MM.1S (cell line): Measurements from ENCODE around the gene TIGD2.

Source experiments
- DNase-seq: peaks from one replicate; pipeline ENCODE4 v3.0.0-alpha.2; 2015
- H2AFZ ChIP-seq: fragments of 300-600 bp; sonication (generic); 2 replicates; pipeline ENCODE4 v1.6.0; 2016; ENCODE audit warnings: antibody characterized with exemption, low read length
- H3F3A ChIP-seq: fragments of 300-600 bp; sonication (generic); 2 replicates; pipeline ENCODE4 v1.6.1; 2016; ENCODE audit warnings: mild to moderate bottlenecking, antibody characterized with exemption, low read length, moderate library complexity, mixed read lengths; ENCODE audit not compliant: insufficient read depth
- H3K27ac ChIP-seq: fragments of 300-600 bp; sonication (generic); 2 replicates; pipeline ENCODE4 v1.5.1; 2016; ENCODE audit warnings: mild to moderate bottlenecking, low read length
- H3K27me3 ChIP-seq: fragments of 300-600 bp; sonication (generic); replicated peaks from 2 replicates; pipeline ENCODE4 v1.6.0; 2016; ENCODE audit warnings: low read length; ENCODE audit not compliant: insufficient read depth
- H3K36me3 ChIP-seq: fragments of 300-600 bp; sonication (generic); replicated peaks from 2 replicates; pipeline ENCODE4 v1.6.1; 2016; ENCODE audit warnings: mild to moderate bottlenecking, low read length, mixed read lengths; ENCODE audit not compliant: insufficient read depth
- H3K4me1 ChIP-seq: fragments of 300-600 bp; sonication (generic); 2 replicates; pipeline ENCODE4 v1.6.1; 2016; ENCODE audit warnings: low read length, mixed read lengths
- H3K4me2 ChIP-seq: fragments of 300-600 bp; sonication (generic); 2 replicates; pipeline ENCODE4 v1.6.0; 2016; ENCODE audit warnings: low read depth, low read length
- H3K4me3 ChIP-seq: fragments of 300-600 bp; sonication (generic); 2 replicates; pipeline ENCODE4 v1.5.1; 2016; ENCODE audit warnings: low read length, mixed read lengths
- H3K79me2 ChIP-seq: fragments of 300-600 bp; sonication (generic); 2 replicates; pipeline ENCODE4 v1.6.1; 2016; ENCODE audit warnings: mixed run types, low read length, mixed read lengths
- H3K9ac ChIP-seq: fragments of 300-600 bp; sonication (generic); 2 replicates; pipeline ENCODE4 v1.6.1; 2016; ENCODE audit warnings: low read length, mixed read lengths
- H3K9me2 ChIP-seq: fragments of 300-600 bp; sonication (generic); replicated peaks from 2 replicates; pipeline ENCODE4 v1.6.1; 2016; ENCODE audit warnings: mild to moderate bottlenecking, low read length, mixed read lengths; ENCODE audit not compliant: insufficient read depth
- H3K9me3 ChIP-seq: fragments of 300-600 bp; sonication (generic); replicated peaks from 2 replicates; pipeline ENCODE4 v1.6.1; 2016; ENCODE audit warnings: mild to moderate bottlenecking, low read length, mixed read lengths; ENCODE audit not compliant: insufficient read depth
- H4K20me1 ChIP-seq: fragments of 300-600 bp; sonication (generic); 2 replicates; pipeline ENCODE4 v1.6.1; 2016; ENCODE audit warnings: mild to moderate bottlenecking, low read length, moderate library complexity, mixed read lengths; ENCODE audit not compliant: insufficient read depth
- EZH2 ChIP-seq: fragments of 300-600 bp; sonication (generic); optimal IDR thresholded peaks from 2 replicates; pipeline ENCODE3; 2017; ENCODE audit warnings: low read depth, mild to moderate bottlenecking, antibody characterized with exemption, low read length, mixed read lengths
- EZH2phosphoT487 ChIP-seq: fragments of 300-600 bp; sonication (generic); IDR thresholded peaks from 2 replicates; pipeline ENCODE4 v1.6.1; 2018; ENCODE audit warnings: antibody characterized with exemption, low read length
- TF ChIP-seq, protein P1 (sequence below): fragments of 300-600 bp; sonication (generic); IDR thresholded peaks from 2 replicates; pipeline ENCODE4 v1.5.1; 2016; ENCODE audit warnings: antibody characterized with exemption, low read length, mixed read lengths

Gene TIGD2

DNA sequence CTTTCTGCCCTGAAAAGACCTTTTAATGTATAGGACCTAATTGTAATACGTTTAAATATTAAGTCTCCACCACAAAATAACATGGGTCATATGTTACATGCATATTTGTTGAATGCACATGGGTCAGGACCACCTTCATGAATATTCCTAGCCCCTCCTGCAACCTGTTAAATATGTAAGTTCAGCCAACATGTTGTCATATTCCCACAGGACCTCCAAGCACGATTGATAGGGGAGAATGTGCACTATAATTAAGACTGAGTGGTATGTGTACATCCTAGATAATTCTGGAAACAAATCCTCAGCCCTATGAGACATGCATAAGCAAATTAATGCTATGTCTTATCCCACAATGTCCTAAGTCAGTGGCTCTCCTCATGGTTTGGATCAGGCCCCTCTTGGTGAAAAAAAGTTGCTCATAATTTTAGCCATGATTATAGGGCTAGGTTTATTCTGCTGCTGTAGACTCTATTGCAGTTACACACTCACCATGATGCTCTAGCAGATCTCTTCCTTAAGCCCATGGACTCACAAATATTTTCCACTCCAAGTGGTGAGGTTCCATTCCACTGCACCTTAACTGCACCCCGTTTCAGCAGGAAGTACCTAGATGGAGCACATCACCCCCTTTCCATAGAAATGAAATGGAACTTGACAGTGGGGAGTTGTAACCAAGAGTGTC, 10.2 kb downstream of the TIGD2 start:
- H3K4me2 ChIP-seq = no peak overlapping the region

GRCh38 chr4:89123451-89123851, 12.1 kb downstream of the TIGD2 start:
- Histone ChIP-seq H3K4me3 (no peak overlapping the region), H4K20me1 (no peaks in the 10 kb centered on the region), H3K36me3 (no peaks in the 10 kb centered on the region), H3K9ac (no peak overlapping the region), H3K9me3 (no peaks in the 10 kb centered on the region), H3F3A (no peaks in the 10 kb centered on the region), H2AFZ (no peak overlapping the region), H3K79me2 (no peaks in the 10 kb centered on the region), H3K27me3 (no peaks in the 10 kb centered on the region), H3K4me1 (no peaks in the 10 kb centered on the region), H3K4me2 (no peak overlapping the region), H3K27ac (no peak overlapping the region), H3K9me2 (no peaks in the 10 kb centered on the region)
- TF ChIP-seq EZH2phosphoT487 = no peak
- no peak for TF ChIP-seq EZH2
- TF ChIP-seq, protein P1, sequence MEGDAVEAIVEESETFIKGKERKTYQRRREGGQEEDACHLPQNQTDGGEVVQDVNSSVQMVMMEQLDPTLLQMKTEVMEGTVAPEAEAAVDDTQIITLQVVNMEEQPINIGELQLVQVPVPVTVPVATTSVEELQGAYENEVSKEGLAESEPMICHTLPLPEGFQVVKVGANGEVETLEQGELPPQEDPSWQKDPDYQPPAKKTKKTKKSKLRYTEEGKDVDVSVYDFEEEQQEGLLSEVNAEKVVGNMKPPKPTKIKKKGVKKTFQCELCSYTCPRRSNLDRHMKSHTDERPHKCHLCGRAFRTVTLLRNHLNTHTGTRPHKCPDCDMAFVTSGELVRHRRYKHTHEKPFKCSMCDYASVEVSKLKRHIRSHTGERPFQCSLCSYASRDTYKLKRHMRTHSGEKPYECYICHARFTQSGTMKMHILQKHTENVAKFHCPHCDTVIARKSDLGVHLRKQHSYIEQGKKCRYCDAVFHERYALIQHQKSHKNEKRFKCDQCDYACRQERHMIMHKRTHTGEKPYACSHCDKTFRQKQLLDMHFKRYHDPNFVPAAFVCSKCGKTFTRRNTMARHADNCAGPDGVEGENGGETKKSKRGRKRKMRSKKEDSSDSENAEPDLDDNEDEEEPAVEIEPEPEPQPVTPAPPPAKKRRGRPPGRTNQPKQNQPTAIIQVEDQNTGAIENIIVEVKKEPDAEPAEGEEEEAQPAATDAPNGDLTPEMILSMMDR = no peak
- no peak for DNase-seq

More for the DNA sequence above, 10.2 kb downstream of the TIGD2 start:
- no peaks in the 10 kb centered on the region for H4K20me1 ChIP-seq
- no peak overlapping the region for H3K4me3 ChIP-seq
- no peaks in the 10 kb centered on the region for H3K9me2 ChIP-seq
- H3K9me3 ChIP-seq = no peaks in the 10 kb centered on the region
- H2AFZ ChIP-seq = no peak overlapping the region
- TF ChIP-seq, protein P1 = no peak
- TF ChIP-seq EZH2phosphoT487 (no peak), EZH2 (no peak)
- H3K9ac ChIP-seq = no peak overlapping the region
- no peaks in the 10 kb centered on the region for H3K79me2 ChIP-seq
- no peaks in the 10 kb centered on the region for H3K36me3 ChIP-seq
- no peaks in the 10 kb centered on the region for H3F3A ChIP-seq
- H3K27me3 ChIP-seq = no peaks in the 10 kb centered on the region
- no peak overlapping the region for H3K27ac ChIP-seq
- no peak for DNase-seq
- H3K4me1 ChIP-seq = no peaks in the 10 kb centered on the region

DNA sequence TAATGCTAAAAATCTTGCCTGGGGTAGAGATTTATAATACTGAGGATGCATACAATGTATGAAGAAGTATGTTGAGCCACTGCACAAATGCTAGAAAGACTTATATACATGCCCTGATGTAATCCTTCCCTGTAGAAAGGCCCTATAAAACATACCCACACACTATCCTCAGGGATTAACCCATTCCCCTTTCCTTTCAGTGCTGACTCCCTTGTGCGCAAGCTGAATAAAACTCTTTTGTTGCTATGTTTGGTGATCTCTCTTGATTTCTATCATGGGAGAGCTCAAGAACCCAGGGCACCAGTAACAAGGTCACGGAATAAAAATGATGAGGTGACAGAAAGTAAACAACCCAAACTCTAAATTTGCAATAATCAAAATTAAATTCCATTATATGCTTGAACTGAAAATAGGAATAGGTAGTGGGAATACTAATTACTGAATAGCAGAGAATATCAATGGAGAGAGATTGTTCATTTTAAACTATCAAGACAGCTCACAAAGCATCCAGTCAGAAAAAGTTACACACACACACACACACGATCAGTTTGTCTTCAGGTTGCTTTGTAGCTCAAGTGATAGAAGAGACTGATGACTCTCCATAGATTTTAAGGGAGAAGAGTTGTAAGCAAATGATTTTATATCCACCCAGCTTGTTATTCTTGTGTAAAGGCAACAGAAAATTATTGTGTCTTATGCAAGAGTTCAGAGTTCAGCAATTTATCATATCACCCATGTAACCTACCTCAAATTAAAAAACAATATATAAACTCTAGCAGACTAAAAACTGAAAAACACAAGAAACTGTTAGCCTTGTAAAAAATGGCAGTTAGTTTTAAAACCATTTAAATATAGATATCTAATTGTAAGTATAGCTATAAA, 14.8 kb downstream of the TIGD2 start:
- Histone ChIP-seq H3K9me2 (no peaks in the 10 kb centered on the region), H3K79me2 (no peaks in the 10 kb centered on the region), H3K27ac (no peak overlapping the region), H4K20me1 (no peaks in the 10 kb centered on the region), H3K9me3 (no peaks in the 10 kb centered on the region), H3F3A (no peaks in the 10 kb centered on the region), H3K36me3 (no peaks in the 10 kb centered on the region), H3K4me2 (no peak overlapping the region), H3K4me3 (no peak overlapping the region), H3K4me1 (no peaks in the 10 kb centered on the region), H3K9ac (no peak overlapping the region), H3K27me3 (no peaks in the 10 kb centered on the region), H2AFZ (no peak overlapping the region)
- no peak for DNase-seq
- TF ChIP-seq, protein P1 = no peak
- TF ChIP-seq EZH2 = no peak
- no peak for TF ChIP-seq EZH2phosphoT487
